IMR-90 (cell line): ENCODE measurements around the gene LUC7L. TPM values are rescaled to one million over a fixed set of nuclear protein-coding genes. Genes with fewer than 3 reads are reported as not detected.
A peak's percentile ranks its signal among the peaks of the same experiment; 100 is the strongest.

ENCODE experiments used
- ATAC-seq: fragments of 200-7000 bp; cut with Tn5 transposase; 2 replicates; pipeline ENCODE4 v1.9.1; 2020; ENCODE audit warnings: low read depth, mild to moderate bottlenecking, moderate library complexity
- BruUV-seq: library from RNA; stranded (reverse); fragments of 400-500 nt; replicated peaks from 2 replicates; lab custom pipeline; 2021; lab: Mats Ljungman, UMichigan
- CTCF ChIA-PET: fragments of 300-600 bp; formaldehyde crosslinking; extraction: SDS; loops from one replicate; lab custom pipeline; 2021; ENCODE audit warnings: antibody characterized with exemption; lab: Yijun Ruan, JAX
- POLR2A ChIA-PET: fragments of 300-600 bp; sonication (Branson Sonifier 250); formaldehyde crosslinking; loops from one replicate; lab custom pipeline; 2022; ENCODE audit warnings: antibody characterized with exemption; ENCODE audit not compliant: unreplicated experiment; lab: Charles Lee
- DNase-seq: peaks from one replicate; pipeline ENCODE4 v3.0.0; 2013
- H2AFZ ChIP-seq: replicated peaks from 2 replicates; pipeline ENCODE3; 2013; ENCODE audit warnings: low read length, mild to moderate bottlenecking; ENCODE audit not compliant: poor library complexity
- H2AK5ac ChIP-seq: 2 replicates; pipeline ENCODE4 v1.6.1; 2013; ENCODE audit warnings: low read depth, low read length, inconsistent platforms
- H2AK9ac ChIP-seq: replicated peaks from 2 replicates; pipeline ENCODE3; 2013; ENCODE audit warnings: mild to moderate bottlenecking, low read depth, low read length, moderate library complexity; ENCODE audit not compliant: poor library complexity
- H2BK120ac ChIP-seq: 2 replicates; pipeline ENCODE4 v1.6.1; 2013; ENCODE audit warnings: low read depth, low read length, inconsistent platforms
- H2BK15ac ChIP-seq: 3 replicates; pipeline ENCODE4 v1.6.1; 2013; ENCODE audit warnings: low read depth, low read length, inconsistent platforms
- H2BK20ac ChIP-seq: 2 replicates; pipeline ENCODE4 v1.6.1; 2013; ENCODE audit warnings: low read depth, mild to moderate bottlenecking, inconsistent platforms, low read length, moderate library complexity
- H2BK5ac ChIP-seq: 2 replicates; pipeline ENCODE4 v1.6.1; 2013; ENCODE audit warnings: mild to moderate bottlenecking, low read depth, low read length, inconsistent platforms; ENCODE audit not compliant: poor library complexity, severe bottlenecking
- H3K14ac ChIP-seq: replicated peaks from 2 replicates; pipeline ENCODE4 v1.6.1; 2013; ENCODE audit warnings: low read depth, low read length, inconsistent platforms
- H3K18ac ChIP-seq: 2 replicates; pipeline ENCODE4 v1.6.1; 2013; ENCODE audit warnings: low read depth, low read length, control low read depth
- H3K23ac ChIP-seq: 2 replicates; pipeline ENCODE4 v1.6.1; 2013; ENCODE audit warnings: low read depth, low read length, inconsistent platforms
- H3K27ac ChIP-seq: 2 replicates; pipeline ENCODE4 v1.5.1; 2013; ENCODE audit warnings: mild to moderate bottlenecking, control low read depth, low read length; ENCODE audit not compliant: insufficient read depth
- H3K27me3 ChIP-seq: 2 replicates; pipeline ENCODE4 v1.6.1; 2013; ENCODE audit warnings: low read length; ENCODE audit not compliant: control insufficient read depth, insufficient read depth
- H3K36me3 ChIP-seq: 2 replicates; pipeline ENCODE4 v1.6.1; 2013; ENCODE audit warnings: low read length, mixed read lengths; ENCODE audit not compliant: control insufficient read depth, insufficient read depth
- H3K4ac ChIP-seq: 2 replicates; pipeline ENCODE4 v1.6.1; 2013; ENCODE audit warnings: low read depth, low read length, inconsistent platforms
- H3K4me1 ChIP-seq: 2 replicates; pipeline ENCODE4 v1.6.1; 2013; ENCODE audit warnings: low read length, mixed read lengths; ENCODE audit not compliant: control insufficient read depth, insufficient read depth
- H3K4me2 ChIP-seq: 2 replicates; pipeline ENCODE4 v1.6.1; 2013; ENCODE audit warnings: low read depth, mild to moderate bottlenecking, control low read depth, low read length, moderate library complexity
- H3K4me3 ChIP-seq: 2 replicates; pipeline ENCODE4 v1.5.1; 2013; ENCODE audit warnings: low read depth, mild to moderate bottlenecking, control low read depth, low read length, moderate library complexity; ENCODE audit not compliant: insufficient read depth
- H3K56ac ChIP-seq: 2 replicates; pipeline ENCODE4 v1.6.1; 2013; ENCODE audit warnings: low read length, inconsistent platforms; ENCODE audit not compliant: insufficient read depth; ENCODE audit errors: extremely low read depth
- H3K79me1 ChIP-seq, 2 experiments: 2 replicates each; pipeline ENCODE4 v1.6.1; 2013; ENCODE audit warnings: low read length in 2 of 2, inconsistent platforms in 1 of 2, low read depth in 1 of 2
- H3K9ac ChIP-seq: 2 replicates; pipeline ENCODE4 v1.6.1; 2013; ENCODE audit warnings: low read depth, low read length, control low read depth
- H3K9me1 ChIP-seq: 2 replicates; pipeline ENCODE4 v1.6.1; 2013; ENCODE audit warnings: low read length, inconsistent platforms; ENCODE audit not compliant: insufficient read depth
- H3K9me3 ChIP-seq: 2 replicates; pipeline ENCODE4 v1.6.1; 2013; ENCODE audit warnings: low read length; ENCODE audit not compliant: control insufficient read depth, insufficient read depth
- H4K20me1 ChIP-seq: 2 replicates; pipeline ENCODE4 v1.6.1; 2013; ENCODE audit warnings: low read length, inconsistent platforms; ENCODE audit not compliant: insufficient read depth
- H4K5ac ChIP-seq: 2 replicates; pipeline ENCODE4 v1.6.1; 2013; ENCODE audit warnings: mild to moderate bottlenecking, low read depth, low read length, control low read depth
- H4K8ac ChIP-seq, 2 experiments: 2 replicates each; pipeline ENCODE4 v1.6.1; 2013; ENCODE audit warnings: low read depth in 2 of 2, low read length in 2 of 2, control low read depth in 1 of 2, inconsistent platforms in 1 of 2
- H4K91ac ChIP-seq: 2 replicates; pipeline ENCODE4 v1.6.1; 2013; ENCODE audit warnings: low read depth, low read length, inconsistent platforms; ENCODE audit not compliant: insufficient read depth
- BHLHE40 ChIP-seq: fragments of 150-350 bp; IDR thresholded peaks from 2 replicates; pipeline ENCODE4 v1.6.1; 2016; ENCODE audit warnings: mild to moderate bottlenecking, low read depth, low read length
- CEBPB ChIP-seq: IDR thresholded peaks from 2 replicates; pipeline ENCODE4 v1.6.1; 2012; ENCODE audit warnings: low read depth, low read length, improper control_type of control experiment
- CHD1 ChIP-seq: IDR thresholded peaks from 2 replicates; pipeline ENCODE4 v1.6.1; 2012; ENCODE audit warnings: low read depth, low read length, improper control_type of control experiment
- CTCF ChIP-seq: conservative IDR thresholded peaks from 2 replicates; pipeline ENCODE4 v1.5.1; 2012; ENCODE audit warnings: mild to moderate bottlenecking, low read depth, low read length, improper control_type of control experiment
- FOS ChIP-seq: fragments of 150-350 bp; IDR thresholded peaks from 2 replicates; pipeline ENCODE4 v1.6.1; 2016; ENCODE audit warnings: low read depth, low read length
- MAFK ChIP-seq: IDR thresholded peaks from 2 replicates; pipeline ENCODE4 v1.6.1; 2012; ENCODE audit warnings: low read depth, low read length, improper control_type of control experiment
- MAZ ChIP-seq: IDR thresholded peaks from 2 replicates; pipeline ENCODE4 v1.6.1; 2012; ENCODE audit warnings: low read depth, mild to moderate bottlenecking, low read length, improper control_type of control experiment, moderate library complexity, borderline replicate concordance
- MXI1 ChIP-seq: IDR thresholded peaks from 2 replicates; pipeline ENCODE4 v1.6.1; 2012; ENCODE audit warnings: low read depth, mild to moderate bottlenecking, low read length, moderate library complexity, borderline replicate concordance
- NFE2L2 ChIP-seq: fragments of 150-350 bp; IDR thresholded peaks from 2 replicates; pipeline ENCODE4 v1.6.1; 2016; ENCODE audit warnings: low read depth, mild to moderate bottlenecking, low read length
- POLR2A ChIP-seq: IDR thresholded peaks from 2 replicates; pipeline ENCODE4 v1.6.1; 2012; ENCODE audit warnings: mild to moderate bottlenecking, low read depth, low read length
- RAD21 ChIP-seq: IDR thresholded peaks from 2 replicates; pipeline ENCODE4 v1.6.1; 2012; ENCODE audit warnings: low read length, improper control_type of control experiment
- RFX5 ChIP-seq: IDR thresholded peaks from 2 replicates; pipeline ENCODE4 v1.8.0; 2012; ENCODE audit warnings: low read depth, mild to moderate bottlenecking, low read length, moderate library complexity
- SMC3 ChIP-seq: fragments of 150-350 bp; IDR thresholded peaks from 2 replicates; pipeline ENCODE4 v1.6.1; 2016; ENCODE audit warnings: low read depth, mild to moderate bottlenecking, antibody characterized with exemption, low read length, moderate library complexity
- USF2 ChIP-seq: fragments of 150-350 bp; IDR thresholded peaks from 2 replicates; pipeline ENCODE4 v1.6.1; 2017; ENCODE audit warnings: mild to moderate bottlenecking, antibody characterized with exemption, low read length, low read depth
- WGBS, 2 experiments: methylation state at CpG; one replicate each; pipeline versions ENCODE4 v1.1.5 to v1.1.7; 2013; ENCODE audit warnings: missing lambda C conversion rate in 2 of 2; ENCODE audit not compliant: insufficient read length in 1 of 2; ENCODE audit errors: extremely low coverage in 2 of 2; 5-methylcytosine and 5-hydroxymethylcytosine counted together
- dilution Hi-C: fragments of 300-500 bp; cut with HindIII; formaldehyde crosslinking; loops from one replicate; pipeline ENCODE4 v1.14.3; 2018; ENCODE audit warnings: low sequenced_read_pairs; ENCODE audit not compliant: unreplicated experiment
- in situ Hi-C: fragments of 300-500 bp; cut with MboI; formaldehyde crosslinking; loops from 3 replicates; pipeline ENCODE4 v1.14.3; 2019; ENCODE audit warnings: low sequenced_read_pairs, inconsistent platforms, mixed read lengths
- intact Hi-C: fragments of 100-400 bp; cut with micrococcal nuclease; formaldehyde crosslinking; loops from 2 replicates; pipeline ENCODE4 v1.10.0; 2022
- polyA plus RNA-seq, 3 experiments: library from polyadenylated mRNA; depleted of rRNA; stranded (reverse); fragments of >200 nt; gene quantifications; 2 replicates each; pipeline ENCODE4 v1.2.3, GENCODE V29; 2012; ENCODE audit warnings: low replicate concordance in 1 of 3
- total RNA-seq: library from RNA; depleted of rRNA; stranded (reverse); fragments of >200 nt; gene quantifications from 2 replicates; pipeline ENCODE4 v1.2.3, GENCODE V29; 2012

Gene LUC7L
- total and polyA plus RNA-seq, 2 of the 4 experiments (the other 2 are of a cell fraction): 21.5 to 55.6 TPM

- TF ChIP-seq CHD1: no peak
Measured at GRCh38 chr16:266258-267164, 37.3 kb upstream of the LUC7L start (continued).

GRCh38 chr16:265711-266110, 36.5 kb upstream of the LUC7L start:
- H3K9ac ChIP-seq: no peak overlapping the region
- H2BK120ac ChIP-seq: no peak overlapping the region
- ChIA-PET POLR2A (no interaction called here), CTCF (no interaction called here)
- no peak overlapping the region for H2AK9ac ChIP-seq
- WGBS, 2 experiments: 67% methylated on average over 10 of the region's 12 CpGs; no CpG with 5 or more reads in 1 of the 2 experiments
- H2BK15ac ChIP-seq: no peak overlapping the region
- H4K8ac ChIP-seq: no peak overlapping the region
- H3K79me1 ChIP-seq: no peaks in the 10 kb centered on the region
- H3K27ac ChIP-seq: no peak overlapping the region
- H3K4me2 ChIP-seq: no peak overlapping the region
- H2BK20ac ChIP-seq: no peak overlapping the region
- dilution Hi-C loops: no loop called here
- H2AK5ac ChIP-seq: no peak overlapping the region
- H3K18ac ChIP-seq: no peak overlapping the region
- no peak overlapping the region for H2BK5ac ChIP-seq
- H3K27me3 ChIP-seq: no peaks in the 10 kb centered on the region
- peaks cover 29% of the 10 kb centered on the region for H3K36me3 ChIP-seq
- peak overlapping the region; percentile 58 for H2AFZ ChIP-seq
- H4K20me1 ChIP-seq: no peaks in the 10 kb centered on the region
- no peak overlapping the region for H3K56ac ChIP-seq
- intact Hi-C loops: no loop called here
- no TSS peak for BruUV-seq
- no peaks in the 10 kb centered on the region for H3K9me3 ChIP-seq
- H3K4me1 ChIP-seq: no peaks in the 10 kb centered on the region
- no peak overlapping the region for H3K4ac ChIP-seq
- H3K14ac ChIP-seq: no peak overlapping the region
- H4K5ac ChIP-seq: no peak overlapping the region
- in situ Hi-C loops: no loop called here
- ATAC-seq: peak; percentile 24
- H4K91ac ChIP-seq: no peak overlapping the region
- no peak overlapping the region for H3K4me3 ChIP-seq
- DNase-seq: no peak
- H3K9me1 ChIP-seq: peaks cover 3% of the 10 kb centered on the region
- H3K23ac ChIP-seq: no peak overlapping the region
- TF ChIP-seq MXI1: no peak
- TF ChIP-seq POLR2A: no peak
- TF ChIP-seq MAZ: no peak
- TF ChIP-seq CTCF: no peak
- TF ChIP-seq USF2: no peak
- TF ChIP-seq BHLHE40: no peak
- no peak for TF ChIP-seq FOS
- TF ChIP-seq RAD21: no peak
- TF ChIP-seq NFE2L2: no peak
- no peak for TF ChIP-seq RFX5
- TF ChIP-seq CEBPB: no peak
- TF ChIP-seq CHD1: no peak
- no peak for TF ChIP-seq SMC3
- no peak for TF ChIP-seq MAFK
